Middle frontal gyrus (tissue), 1 donor: ENCODE measurements around the gene TBC1D14.

Source experiments
- DNase-seq: peaks from one replicate; pipeline ENCODE4 v3.0.0-alpha.2; 2015; ENCODE audit warnings: low spot score; ENCODE audit errors: extremely low spot score

The TBC1D14 gene

DNA sequence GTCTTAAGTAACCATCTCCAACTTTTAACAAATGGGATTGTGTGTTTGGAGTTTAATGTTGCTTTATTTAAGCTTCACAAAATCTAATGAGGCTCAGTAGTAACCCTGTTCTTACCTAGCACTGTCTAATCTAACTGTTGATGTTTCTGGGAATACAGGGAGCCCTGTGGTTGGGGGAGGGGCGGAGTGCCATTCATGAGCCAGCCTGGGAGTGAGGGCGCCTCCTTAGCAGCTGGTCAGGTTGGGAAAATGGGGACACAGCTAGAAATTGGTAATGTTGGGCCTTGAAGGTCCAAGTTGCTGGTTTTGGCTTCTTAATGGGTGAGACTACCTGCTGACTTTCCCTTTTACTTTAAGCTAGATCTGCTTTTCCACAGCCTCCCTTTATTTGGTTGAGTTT, 110.7 kb downstream of the TBC1D14 start:
- DNase-seq: no peak

DNA sequence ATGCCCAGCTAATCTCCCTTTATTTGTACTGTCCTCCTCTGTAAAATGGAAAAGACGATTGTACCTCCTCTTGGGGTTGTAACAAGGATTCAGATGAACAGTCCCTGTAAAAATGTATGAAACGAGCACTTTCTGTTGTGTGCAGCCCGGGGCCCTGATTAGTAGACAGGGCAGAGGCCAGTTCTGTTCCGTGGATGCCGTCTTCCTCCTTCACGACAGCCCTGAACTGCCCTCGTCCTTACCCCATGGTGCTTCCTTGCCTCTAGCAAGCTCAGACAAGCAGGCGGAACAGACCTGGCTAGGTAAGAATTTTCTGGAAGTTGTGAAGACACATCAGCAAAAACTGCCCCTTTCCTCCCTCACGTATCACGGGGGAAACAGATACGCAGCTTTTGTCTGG, 111.2 kb downstream of the TBC1D14 start:
- DNase-seq: no peak

DNA sequence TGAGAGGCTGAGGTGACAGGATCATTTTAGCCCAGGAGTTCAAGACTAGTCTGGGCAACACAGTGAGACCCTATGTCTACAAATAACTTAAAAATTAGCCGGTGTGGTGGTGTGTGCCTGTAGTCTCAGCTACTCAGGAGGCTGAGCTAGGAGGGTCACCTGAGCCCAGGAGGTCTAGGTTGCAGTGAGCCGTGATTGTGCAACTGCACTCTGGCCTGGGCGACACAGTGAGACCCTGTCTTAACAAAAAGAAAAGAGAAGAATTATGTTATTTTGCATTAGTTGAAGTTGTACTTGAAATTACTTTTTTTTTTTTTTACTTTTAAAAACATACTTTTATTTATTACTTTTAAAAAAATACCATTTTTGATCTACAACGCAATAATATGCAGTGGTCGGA, 111.7 kb downstream of the TBC1D14 start:
- no peak for DNase-seq

DNA sequence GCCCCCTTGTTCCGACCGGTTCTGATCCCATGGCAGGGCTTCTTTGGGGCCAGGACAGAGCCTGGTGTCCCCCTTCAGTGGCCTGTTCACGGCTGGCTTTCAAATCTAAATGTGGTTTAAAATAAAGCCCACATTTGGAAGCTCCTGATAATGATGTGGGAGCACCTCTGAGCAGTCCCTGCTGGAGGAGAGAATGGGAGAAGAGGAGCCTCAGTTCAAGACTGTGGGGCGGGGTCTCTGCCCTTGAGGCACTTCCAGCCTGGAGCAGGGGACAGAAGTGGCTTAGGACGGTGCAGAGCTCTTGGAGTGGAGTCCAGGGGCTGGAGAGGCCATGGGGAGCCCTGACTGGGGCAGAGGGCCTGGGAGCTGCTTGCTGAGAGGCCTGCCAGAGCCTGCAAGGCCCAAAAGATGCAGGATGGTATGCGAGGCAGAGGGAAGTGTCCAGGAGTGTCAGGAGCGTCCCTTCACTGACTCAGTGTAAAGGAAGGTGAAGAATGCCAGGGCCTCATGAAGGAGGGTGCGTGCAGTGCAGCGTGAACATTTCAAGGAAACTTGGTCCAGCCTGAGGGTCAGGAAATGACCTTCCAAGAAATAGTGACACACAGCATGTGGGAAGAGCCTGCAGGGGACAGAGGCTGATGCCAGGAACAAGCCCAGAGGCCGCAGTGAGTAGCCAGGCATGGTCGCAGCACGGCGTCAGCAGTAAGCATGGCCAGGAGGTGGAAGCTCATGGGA, 112.5 kb downstream of the TBC1D14 start:
- DNase-seq: no peak

DNA sequence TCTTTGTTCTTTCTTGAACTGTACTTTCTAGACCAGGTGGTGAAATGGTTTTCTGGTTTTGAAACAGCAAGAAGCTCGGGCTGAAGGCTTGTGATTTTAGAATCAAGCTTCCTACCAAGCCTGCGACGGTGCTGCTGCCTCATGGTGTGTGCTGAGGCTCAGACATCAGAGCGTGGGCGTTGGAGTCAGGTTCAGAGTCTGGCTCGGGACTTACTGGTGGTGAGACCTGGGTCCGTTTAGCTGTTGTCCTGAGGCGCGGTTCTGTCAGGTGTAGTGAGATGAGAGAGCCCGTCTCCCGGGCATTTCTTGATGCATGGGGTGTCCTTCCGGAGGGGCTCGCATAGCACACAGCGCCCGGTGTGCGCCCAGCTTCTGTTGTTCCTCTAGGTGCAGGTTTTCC, 113.9 kb downstream of the TBC1D14 start:
- DNase-seq: no peak

DNA sequence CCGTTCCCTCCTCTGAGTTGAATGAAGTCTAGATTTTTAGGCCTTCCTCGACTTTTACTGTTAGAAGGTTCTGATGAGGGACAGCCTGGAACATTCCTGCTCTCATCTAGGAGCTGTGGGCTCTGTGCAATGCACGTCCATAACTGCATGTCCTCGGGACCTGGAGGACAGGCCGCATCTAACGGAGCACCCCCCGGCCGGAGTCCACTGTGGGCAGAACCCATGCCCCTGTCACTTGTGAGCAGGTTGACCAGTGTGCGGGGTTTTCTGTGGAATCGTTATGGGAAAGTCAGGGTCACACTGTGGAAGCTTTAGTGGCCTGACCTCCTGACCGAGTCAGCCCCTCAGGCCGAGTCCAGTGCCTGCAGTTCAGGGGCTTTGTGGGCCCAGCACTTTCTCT, 114.3 kb downstream of the TBC1D14 start:
- DNase-seq: no peak

DNA sequence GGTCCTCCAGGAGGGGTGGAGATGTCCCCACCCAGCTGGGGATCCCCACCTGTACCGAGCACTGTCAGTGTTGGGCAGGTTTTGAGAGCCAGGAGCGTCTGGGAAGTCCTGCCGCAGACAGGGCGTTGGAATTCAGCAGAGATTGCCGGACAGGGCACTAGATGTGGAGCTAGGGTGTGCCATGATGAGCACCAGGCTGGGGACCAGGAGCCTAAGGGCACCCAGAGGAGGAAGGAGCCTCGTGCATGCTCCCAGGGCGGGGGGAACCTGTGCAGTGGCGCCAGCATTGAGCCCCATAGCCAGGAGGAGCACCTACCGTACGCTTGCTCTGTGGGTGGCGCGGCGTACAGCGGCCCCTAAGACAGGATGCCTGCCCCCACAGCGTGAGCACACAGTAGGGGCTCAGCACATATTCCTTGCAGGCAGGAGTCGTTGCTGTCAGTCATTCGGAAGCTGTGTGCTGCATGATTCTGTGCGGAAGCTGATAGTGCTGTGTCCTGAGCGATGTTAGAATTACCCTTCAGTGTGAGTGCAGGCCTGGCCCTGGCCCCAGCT, 114.8 kb downstream of the TBC1D14 start:
- no peak for DNase-seq

DNA sequence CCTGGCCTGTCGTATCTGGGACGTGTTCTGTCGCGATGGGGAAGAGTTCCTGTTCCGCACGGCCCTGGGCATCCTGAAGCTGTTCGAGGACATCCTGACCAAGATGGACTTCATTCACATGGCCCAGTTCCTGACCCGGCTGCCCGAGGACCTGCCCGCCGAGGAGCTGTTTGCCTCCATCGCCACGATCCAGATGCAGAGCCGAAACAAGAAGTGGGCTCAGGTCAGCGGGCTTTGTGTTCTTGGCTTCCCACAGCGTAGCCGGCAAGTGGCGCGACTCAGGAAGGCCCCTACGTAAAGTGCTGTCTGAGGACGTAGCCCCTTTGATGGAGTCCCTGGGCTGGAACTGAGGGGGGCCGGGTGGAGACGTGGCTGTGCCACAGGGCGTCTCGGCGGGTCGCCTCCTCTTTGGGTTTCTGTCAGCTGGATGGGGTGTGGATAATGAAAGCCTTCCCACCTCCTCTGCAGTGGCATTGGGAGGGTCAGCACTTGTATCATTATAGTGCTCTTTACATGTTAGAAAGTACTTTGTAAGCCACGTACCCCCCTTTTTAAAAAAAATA, 115.5 kb downstream of the TBC1D14 start:
- no peak for DNase-seq

DNA sequence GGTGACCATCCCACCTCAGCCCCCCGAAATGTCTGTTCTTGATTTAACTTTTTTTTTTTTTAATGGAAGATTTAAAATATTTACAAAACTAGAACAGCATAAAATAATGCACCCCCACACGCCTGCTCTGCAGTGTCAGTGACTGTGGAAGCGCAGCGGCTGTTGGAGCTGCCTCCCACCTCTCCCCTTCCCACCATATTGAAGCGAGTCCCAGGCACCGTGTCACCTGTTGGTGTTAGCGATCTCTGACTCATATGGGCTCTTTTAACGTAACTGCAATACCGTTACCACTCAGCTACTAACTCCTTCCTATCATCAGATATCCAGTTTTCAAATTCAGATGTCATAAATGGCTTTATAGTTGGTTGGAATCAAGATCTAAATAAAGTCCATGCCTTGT, 116.5 kb downstream of the TBC1D14 start:
- DNase-seq: no peak

DNA sequence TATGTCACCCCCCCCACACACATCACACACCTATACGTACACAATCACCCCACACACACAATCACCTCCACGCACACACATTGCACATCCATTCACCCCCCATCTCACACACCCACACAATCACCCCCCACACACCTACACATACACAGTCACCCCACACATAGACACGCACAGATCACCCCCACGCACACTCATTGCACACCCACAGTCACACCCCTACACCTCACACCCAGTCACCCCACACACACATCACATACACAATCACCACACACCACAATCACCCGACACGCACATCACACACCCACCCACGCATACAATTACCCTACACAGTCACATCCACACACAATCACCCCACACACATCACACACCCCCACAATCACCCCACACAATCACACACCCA, 117.7 kb downstream of the TBC1D14 start:
- no peak for DNase-seq

DNA sequence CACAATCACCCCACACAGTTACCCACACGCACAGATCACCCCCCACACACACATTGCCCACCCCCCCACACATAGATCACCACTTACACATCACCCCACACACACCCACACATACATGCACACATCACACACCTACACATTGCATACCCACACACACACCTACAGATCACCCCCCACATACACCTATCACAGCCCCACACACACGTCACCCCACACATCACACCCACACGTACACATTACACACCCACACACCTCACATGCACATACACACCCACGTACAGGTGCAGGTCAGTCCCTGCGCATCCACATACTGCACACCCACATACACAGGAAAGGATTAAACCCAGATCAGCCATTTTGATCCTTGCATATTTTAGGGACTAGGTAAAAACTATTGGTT, 118.3 kb downstream of the TBC1D14 start:
- no peak for DNase-seq

DNA sequence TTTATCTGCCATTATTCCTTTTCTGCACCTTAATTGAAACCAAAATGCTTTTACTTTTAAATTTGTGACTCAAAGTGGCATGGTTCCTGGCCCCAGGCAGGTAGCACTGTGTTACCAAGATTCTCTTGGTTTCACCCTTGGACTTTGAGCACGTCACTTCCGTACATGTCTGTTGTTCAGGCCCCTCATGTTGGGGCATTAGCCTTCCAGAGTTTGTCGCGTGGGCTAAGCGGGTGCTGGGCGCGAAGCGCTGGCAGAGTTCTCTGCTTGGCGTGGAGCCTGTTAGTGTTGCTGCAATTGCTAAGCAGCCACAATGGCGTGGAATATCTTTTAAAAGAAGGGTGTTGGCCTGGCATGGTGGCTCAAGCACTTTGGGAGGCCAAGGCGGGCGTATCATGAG, 119.6 kb downstream of the TBC1D14 start:
- DNase-seq: no peak

DNA sequence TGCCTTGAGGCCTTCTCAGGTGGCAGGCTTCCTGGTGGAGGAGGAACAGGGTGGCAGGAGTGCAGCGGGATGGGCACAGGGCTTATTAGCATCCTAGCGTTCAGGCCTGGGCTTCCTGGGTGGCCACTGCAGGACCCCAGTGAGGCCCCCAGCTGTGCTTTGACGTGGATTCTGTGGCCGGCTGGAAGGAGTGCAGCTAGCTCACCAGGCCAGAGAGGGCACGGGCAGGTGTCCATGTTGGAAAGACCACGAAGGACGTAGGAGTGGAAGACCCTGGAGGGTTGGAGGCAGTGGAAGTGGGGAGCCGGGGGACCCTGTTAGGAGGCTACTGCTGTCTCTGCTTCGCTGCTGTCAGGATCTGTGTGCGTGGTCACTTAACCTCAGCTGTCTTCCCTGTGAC, 120.3 kb downstream of the TBC1D14 start:
- no peak for DNase-seq

DNA sequence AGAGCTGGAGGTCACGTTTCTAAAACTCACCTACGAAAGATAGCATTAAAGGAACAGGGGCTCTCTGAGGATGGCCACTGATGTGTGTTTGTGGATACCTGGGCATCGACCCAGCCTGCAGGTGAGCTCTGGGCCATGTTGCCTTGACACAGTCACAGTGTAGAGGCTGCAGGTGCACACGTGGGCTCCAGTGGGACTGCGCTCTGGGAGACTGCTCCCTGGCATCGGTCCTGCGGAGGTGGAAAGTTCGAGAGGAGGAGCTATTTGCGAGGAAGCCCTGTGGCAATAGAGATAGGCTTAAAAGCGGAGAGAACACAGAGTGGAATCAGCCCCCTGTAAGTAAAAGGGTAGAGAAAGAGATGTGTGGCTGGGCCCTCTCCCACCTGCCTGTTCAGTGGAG, 121.2 kb downstream of the TBC1D14 start:
- DNase-seq: no peak

DNA sequence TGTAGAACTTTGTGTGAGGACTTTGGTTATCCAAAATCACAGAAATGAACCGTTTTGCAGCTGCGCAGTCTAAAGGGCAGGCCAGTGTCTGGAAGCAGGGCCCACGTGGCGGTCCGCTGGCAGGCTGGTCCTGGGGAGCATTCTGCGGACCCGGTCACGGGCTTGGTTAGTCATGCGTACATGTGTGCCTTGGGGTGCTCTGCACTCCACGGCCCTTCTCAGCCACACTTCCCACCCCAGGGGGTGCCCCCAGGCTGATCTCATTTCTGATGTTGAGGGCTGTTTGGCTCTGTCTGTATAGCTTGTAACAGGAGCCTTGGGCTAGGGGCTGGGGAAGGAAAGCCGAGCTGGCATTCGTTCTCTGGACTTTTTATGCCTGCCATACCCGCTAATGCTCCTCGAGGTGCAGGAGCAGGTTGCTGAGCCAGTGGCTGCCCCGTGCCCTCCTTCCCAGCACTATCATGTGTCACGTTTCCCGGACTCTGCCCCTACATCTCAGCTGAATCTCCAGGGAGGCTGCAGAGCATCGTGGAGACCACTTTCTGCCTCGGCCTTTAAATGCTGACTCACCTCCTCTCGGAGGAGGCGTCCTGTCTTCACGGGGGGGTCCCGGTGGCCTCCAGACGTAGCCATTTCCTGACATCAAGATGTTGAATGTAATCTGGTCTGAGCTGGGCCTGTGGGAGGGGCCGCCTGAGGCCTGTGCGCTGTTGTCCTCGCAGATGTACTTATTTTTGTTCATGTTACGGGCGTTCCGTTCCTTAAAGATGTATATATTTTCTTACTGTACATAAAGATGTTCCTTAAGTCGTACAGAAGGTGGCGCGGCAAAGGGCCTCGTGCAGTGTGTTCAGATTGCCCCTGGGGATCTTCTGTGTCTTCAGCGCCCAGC, 122.2 kb downstream of the TBC1D14 start:
- no peak for DNase-seq

DNA sequence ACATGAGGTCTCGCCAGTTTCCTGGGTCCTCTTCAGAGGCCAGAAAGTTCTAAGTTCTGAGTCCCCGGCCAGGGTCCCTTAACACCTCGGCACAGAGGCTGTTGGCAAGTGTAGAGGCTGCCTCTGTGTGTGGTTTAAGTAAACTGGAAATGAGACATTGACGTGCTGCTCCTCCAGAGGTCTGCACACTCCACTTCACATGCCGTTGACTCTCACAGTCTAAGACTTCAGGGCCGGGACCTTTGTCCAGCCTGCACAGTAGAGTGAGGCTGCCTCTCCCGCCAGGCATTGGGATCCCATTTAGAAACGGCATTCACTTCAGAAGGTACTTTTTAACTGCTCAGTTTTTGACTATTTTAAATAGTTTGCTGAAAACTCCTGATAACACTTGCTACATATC, 123.0 kb downstream of the TBC1D14 start:
- no peak for DNase-seq

DNA sequence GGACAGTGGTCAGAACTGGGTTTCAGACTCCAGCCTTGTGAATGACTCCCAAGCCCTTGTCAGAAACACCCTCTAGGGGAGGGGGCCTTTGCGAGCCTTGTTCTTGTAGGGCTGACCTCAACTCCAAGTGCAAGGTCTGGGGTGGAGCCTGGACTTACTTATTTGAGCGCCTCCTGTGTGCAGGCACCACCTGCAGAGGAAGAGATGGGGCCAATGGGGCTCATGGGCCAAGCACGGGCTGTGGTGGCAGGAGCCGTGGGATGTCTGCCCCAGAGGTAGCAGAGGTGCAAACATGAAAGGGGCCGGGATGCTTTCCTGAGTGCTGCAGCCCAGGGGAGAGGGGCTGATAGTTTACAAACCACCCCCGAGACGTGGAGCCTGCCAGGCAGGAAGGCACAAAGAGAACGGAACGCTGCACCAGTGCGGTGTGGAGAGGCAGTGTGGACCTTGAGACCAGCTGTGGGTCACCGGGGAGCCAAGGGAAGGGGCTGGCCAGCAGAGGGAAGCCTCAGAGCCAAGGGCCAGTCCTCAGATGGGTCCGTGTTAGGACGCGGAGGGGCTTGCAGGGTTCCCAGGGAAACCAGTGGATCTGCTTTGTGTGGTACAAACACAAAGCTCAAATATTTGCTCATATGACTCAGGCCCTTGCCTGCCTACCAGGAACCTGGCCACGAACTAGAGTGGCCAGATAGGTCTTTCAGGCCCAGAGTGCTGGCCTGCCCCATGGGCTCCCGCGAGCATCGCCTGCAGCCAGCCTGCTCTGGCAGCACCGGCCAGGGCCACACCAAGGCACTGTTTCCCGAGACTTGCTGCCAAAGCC, 124.8 kb downstream of the TBC1D14 start:
- DNase-seq: no peak

DNA sequence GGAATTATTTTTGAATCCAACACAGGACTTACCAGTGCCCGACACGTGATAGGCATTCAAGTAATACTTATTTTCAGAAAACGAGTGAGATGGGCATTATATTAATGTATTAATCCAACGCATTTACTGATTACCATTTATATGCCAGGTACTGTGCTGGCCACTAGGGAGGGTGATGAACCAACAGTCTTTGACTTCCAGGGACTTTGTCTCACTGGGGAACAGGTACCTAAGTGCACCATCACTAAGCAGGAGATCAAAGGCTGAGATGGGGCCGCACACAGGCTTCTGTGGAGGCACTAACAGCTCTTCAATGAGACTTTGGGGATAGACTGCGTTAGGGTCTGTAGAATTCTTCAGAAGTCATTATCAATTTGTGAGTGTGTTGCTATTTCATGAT, 127.8 kb downstream of the TBC1D14 start:
- no peak for DNase-seq

DNA sequence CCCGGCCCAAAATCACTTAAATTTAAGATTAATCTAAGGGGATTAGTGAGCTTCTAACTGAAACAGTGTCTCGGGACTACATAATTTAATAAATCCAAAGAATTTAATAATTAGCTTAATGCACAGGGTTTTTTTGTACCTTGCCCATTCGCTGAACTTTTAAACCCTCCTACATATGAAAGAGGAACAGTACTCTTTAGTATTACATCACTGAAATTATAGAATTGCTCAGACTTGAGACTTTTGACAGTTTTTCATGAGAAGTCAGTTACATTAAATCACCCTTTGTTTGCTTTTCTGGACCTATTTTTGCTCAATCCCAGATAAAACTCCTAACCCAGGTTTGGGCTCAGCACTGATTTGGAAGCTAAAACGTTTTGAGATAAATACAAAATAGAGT, 131.1 kb downstream of the TBC1D14 start:
- no peak for DNase-seq

DNA sequence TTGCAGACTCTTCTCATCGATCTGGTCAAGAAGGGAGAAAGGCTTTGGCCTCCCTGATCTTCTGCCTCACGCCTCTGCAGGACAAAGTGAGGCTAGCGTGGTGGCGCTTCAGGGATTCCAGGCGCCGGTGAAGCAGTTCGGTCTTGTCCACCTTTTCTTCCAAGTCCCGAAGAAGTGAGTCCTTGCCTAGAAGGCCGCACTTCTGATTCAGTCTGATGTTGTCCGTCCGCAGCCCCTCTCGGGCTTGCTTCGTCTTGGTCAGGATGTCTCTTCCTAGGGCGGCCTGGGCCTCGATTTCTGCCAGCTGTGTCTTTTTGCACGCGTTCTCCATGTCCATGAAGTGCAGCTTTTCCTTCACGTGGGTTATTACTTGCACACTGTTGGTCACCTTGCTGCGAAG, 131.6 kb downstream of the TBC1D14 start:
- DNase-seq: no peak

DNA sequence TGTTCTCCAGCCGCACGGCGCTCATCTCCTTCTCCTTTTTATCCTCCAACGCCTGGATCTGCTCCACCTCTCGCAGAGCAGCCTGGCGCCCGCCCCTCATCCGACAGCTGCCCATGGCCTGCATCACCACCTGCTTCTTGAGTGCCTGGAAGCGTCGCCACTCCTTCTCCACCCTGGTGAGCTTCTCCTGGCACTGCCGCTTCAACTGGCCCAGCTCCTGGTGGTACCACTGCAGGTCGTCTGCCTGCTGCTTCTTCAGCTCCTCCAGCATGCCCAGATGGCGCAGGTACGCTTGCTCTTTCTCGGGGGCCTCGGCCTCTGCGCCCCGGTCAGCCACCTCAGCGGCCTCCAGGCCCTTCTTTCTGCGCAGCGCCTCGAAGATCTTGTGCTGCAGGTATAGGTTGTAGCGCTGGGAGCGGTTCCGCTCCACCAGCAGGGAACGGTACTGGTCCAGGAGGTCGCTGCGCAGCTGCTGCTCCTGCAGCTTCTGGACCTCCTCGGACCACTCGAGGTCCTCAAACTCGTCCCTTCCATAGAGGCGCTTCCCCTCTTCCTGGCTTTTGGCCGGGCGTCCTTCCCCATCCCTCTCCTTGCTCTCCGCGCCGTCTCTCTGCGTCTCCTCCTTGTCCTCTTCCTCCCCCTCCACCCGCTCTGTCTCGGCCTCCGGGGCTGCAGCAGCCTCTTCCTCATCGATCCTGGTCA, 132.3 kb downstream of the TBC1D14 start:
- no peak for DNase-seq
